Keratinocyte (primary cell): Measurements from ENCODE around the gene CREB5.

Source experiments
- EZH2 ChIP-seq: IDR thresholded peaks from one replicate; pipeline ENCODE4 v1.6.1; 2012; ENCODE audit warnings: inconsistent platforms, mild to moderate bottlenecking, low read length, moderate library complexity
- TF ChIP-seq, protein P1 (sequence below), 3 experiments: IDR thresholded peaks in 1 of 3; conservative IDR thresholded peaks in 1 of 3; optimal IDR thresholded peaks in 1 of 3; 2 replicates in 2 of 3; 3 replicates in 1 of 3; pipeline versions ENCODE3 to v1.5.1; 2011; ENCODE audit warnings: low read length in 3 of 3, mild to moderate bottlenecking in 3 of 3, moderate library complexity in 2 of 3, control low read depth in 1 of 3, inconsistent platforms in 1 of 3; ENCODE audit not compliant: insufficient read depth in 2 of 3; ENCODE audit errors: extremely low read depth in 1 of 3

DNA sequence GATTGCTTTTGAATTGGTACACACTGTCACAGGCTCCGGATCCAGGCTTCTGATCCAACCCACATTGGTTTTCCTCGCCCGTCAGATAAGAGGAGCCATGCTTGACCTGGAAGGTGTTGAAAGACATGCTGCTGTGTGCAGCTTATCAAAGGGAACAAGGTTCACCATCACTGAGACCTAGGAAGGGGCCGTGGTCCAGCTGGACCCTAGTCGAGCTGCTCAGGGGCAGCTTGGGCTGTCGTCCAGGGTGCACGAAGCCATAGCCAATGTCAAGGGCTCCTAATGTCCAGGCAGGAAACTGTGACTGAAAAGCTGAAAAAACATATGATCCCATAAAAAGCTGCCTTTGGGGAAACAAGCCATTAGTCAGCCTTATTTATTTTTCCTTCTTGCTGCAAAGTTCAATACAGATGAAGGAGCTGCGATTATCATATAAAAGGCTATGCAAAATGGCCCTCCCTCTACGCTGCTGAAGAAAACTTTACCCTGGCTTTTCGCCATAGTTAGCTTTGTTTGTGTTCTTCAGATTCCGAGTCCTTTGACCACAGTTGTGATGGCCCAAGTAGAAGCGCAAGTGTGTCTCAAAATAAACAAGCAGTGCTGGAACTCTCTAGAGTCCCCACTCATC is 118.0 kb downstream of the CREB5 start:
- TF ChIP-seq, protein P1, sequence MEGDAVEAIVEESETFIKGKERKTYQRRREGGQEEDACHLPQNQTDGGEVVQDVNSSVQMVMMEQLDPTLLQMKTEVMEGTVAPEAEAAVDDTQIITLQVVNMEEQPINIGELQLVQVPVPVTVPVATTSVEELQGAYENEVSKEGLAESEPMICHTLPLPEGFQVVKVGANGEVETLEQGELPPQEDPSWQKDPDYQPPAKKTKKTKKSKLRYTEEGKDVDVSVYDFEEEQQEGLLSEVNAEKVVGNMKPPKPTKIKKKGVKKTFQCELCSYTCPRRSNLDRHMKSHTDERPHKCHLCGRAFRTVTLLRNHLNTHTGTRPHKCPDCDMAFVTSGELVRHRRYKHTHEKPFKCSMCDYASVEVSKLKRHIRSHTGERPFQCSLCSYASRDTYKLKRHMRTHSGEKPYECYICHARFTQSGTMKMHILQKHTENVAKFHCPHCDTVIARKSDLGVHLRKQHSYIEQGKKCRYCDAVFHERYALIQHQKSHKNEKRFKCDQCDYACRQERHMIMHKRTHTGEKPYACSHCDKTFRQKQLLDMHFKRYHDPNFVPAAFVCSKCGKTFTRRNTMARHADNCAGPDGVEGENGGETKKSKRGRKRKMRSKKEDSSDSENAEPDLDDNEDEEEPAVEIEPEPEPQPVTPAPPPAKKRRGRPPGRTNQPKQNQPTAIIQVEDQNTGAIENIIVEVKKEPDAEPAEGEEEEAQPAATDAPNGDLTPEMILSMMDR (optimal IDR thresholded peaks at IDR 0.05 in 1 of 3, IDR thresholded peaks at IDR 0.05 in 1 of 3, conservative IDR thresholded peaks at IDR 0.05 in 1 of 3; ENCODE audit: extremely low read depth in 1 of 3, insufficient read depth in 2 of 3, low read length in 3 of 3) = no peak
- no peak for TF ChIP-seq EZH2
